HCT116 (cell line): ENCODE results near the gene DTD1. TPM values are rescaled to one million over a fixed set of nuclear protein-coding genes. Genes with fewer than 3 reads are reported as not detected.

Experiments
- ATAC-seq: fragments of 200-7000 bp; cut with Tn5 transposase; 2 replicates; pipeline ENCODE4 v1.9.1; 2020; ENCODE audit warnings: mild to moderate bottlenecking, moderate library complexity
- BruUV-seq: library from RNA; stranded (reverse); fragments of 400-500 nt; replicated peaks from 2 replicates; lab custom pipeline; 2021; lab: Mats Ljungman, UMichigan
- CTCF ChIA-PET: fragments of 300-600 bp; sonication (Branson Sonifier 250); formaldehyde crosslinking; loops from one replicate; lab custom pipeline; 2021; ENCODE audit warnings: antibody characterized with exemption; lab: Charles Lee
- POLR2A ChIA-PET: fragments of 300-600, 350-600 bp; sonication (Branson Sonifier 250); formaldehyde crosslinking; loops from one replicate; lab custom pipeline; 2021; ENCODE audit warnings: antibody characterized with exemption; lab: Charles Lee
- RAD21 ChIA-PET, 2 experiments: fragments of 300-600 bp; sonication (Branson Sonifier 250); formaldehyde crosslinking; loops; one replicate each; lab custom pipeline; 2023; ENCODE audit warnings: low total read pairs in 2 of 2; ENCODE audit not compliant: uncharacterized antibody in 2 of 2, unreplicated experiment in 2 of 2, low non-redundant PET in 1 of 2; lab: Charles Lee
- DNase-seq: peaks from one replicate; pipeline ENCODE4 v3.0.0-alpha.2; 2010; ENCODE audit warnings: low read depth, low spot score
- H2AFZ ChIP-seq: fragments of 200-600 bp; shearing (Covaris generic), sonication (generic); 2 replicates; pipeline ENCODE4 v1.6.1; 2017; ENCODE audit warnings: low read depth, mixed run types, mixed read lengths, antibody characterized with exemption, low read length; ENCODE audit not compliant: poor library complexity, severe bottlenecking
- H3K27ac ChIP-seq: 2 replicates; pipeline ENCODE4 v1.5.1; 2012; ENCODE audit warnings: low read depth, low read length
- H3K27me3 ChIP-seq: fragments of 200-600 bp; sonication (generic); 2 replicates; pipeline ENCODE4 v1.6.1; 2016; ENCODE audit warnings: mixed run types, low read length, mixed read lengths; ENCODE audit not compliant: insufficient read depth
- H3K36me3 ChIP-seq, 2 experiments: fragments of 200-500 bp in 1 of 2; fragments of 200-600 bp in 1 of 2; sonication (Bioruptor generic) in 1 of 2; sonication (generic) in 1 of 2; 2 replicates each; pipeline versions ENCODE4 v1.5.1 to v1.6.1; 2014 to 2016; ENCODE audit warnings: low read length in 2 of 2, inconsistent platforms in 1 of 2, mixed read lengths in 1 of 2, mixed run types in 1 of 2; ENCODE audit not compliant: insufficient read depth in 2 of 2, control insufficient read depth in 1 of 2
- H3K4me1 ChIP-seq, 2 experiments: fragments of 200-600 bp in 1 of 2; sonication (generic) in 1 of 2; 2 replicates each; pipeline versions ENCODE4 v1.5.1 to v1.6.1; 2012 to 2017; ENCODE audit warnings: low read length in 2 of 2, inconsistent platforms in 1 of 2, mild to moderate bottlenecking in 1 of 2, mixed read lengths in 1 of 2, mixed run types in 1 of 2, moderate library complexity in 1 of 2; ENCODE audit not compliant: insufficient read depth in 2 of 2, control insufficient read depth in 1 of 2
- H3K4me2 ChIP-seq: fragments of 200-600 bp; sonication (generic); 2 replicates; pipeline ENCODE4 v1.6.1; 2017; ENCODE audit warnings: mixed run types, low read length, mixed read lengths
- H3K4me3 ChIP-seq, 2 experiments: fragments of 200-600 bp in 1 of 2; sonication (generic) in 1 of 2; replicated peaks in 1 of 2; 2 replicates each; pipeline ENCODE4 v1.5.1; 2011 to 2016; ENCODE audit warnings: low read length in 2 of 2, control low read depth in 1 of 2, low read depth in 1 of 2, mild to moderate bottlenecking in 1 of 2, mixed read lengths in 1 of 2, mixed run types in 1 of 2
- H3K79me2 ChIP-seq: fragments of 200-600 bp; sonication (generic); 2 replicates; pipeline ENCODE4 v1.6.1; 2017; ENCODE audit warnings: mild to moderate bottlenecking, mixed run types, low read length, moderate library complexity, mixed read lengths; ENCODE audit not compliant: insufficient read depth
- H3K9ac ChIP-seq: fragments of 200-600 bp; sonication (generic); 2 replicates; pipeline ENCODE4 v1.6.1; 2016; ENCODE audit warnings: low read length, mixed read lengths
- H3K9me2 ChIP-seq: fragments of 200-600 bp; sonication (generic), shearing (Covaris generic); 2 replicates; pipeline ENCODE4 v1.6.1; 2017; ENCODE audit warnings: mixed run types, mild to moderate bottlenecking, moderate library complexity; ENCODE audit not compliant: insufficient read depth
- H3K9me3 ChIP-seq, 2 experiments: fragments of 200-500 bp in 1 of 2; fragments of 200-600 bp in 1 of 2; sonication (Bioruptor generic) in 1 of 2; sonication (generic) in 1 of 2; 2 replicates each; pipeline ENCODE4 v1.6.1; 2014 to 2017; ENCODE audit warnings: low read length in 2 of 2, mixed read lengths in 2 of 2, inconsistent platforms in 1 of 2, low read depth in 1 of 2, mild to moderate bottlenecking in 1 of 2, mixed run types in 1 of 2, moderate library complexity in 1 of 2; ENCODE audit not compliant: control insufficient read depth in 1 of 2, insufficient read depth in 1 of 2
- H4K20me1 ChIP-seq: fragments of 200-600 bp; sonication (generic), shearing (Covaris generic); 2 replicates; pipeline ENCODE4 v1.6.1; 2017; ENCODE audit warnings: mixed run types, mild to moderate bottlenecking, moderate library complexity; ENCODE audit not compliant: insufficient read depth
- CEBPB ChIP-seq: IDR thresholded peaks from 2 replicates; pipeline ENCODE4 v1.6.1; 2012; ENCODE audit warnings: low read depth
- EGR1 ChIP-seq: IDR thresholded peaks from 2 replicates; pipeline ENCODE4 v1.6.1; 2012; ENCODE audit warnings: low read depth
- EZH2phosphoT487 ChIP-seq: fragments of 200-600 bp; IDR thresholded peaks from 2 replicates; pipeline ENCODE4 v1.6.1; 2018; ENCODE audit warnings: antibody characterized with exemption, borderline replicate concordance
- FOSL1 ChIP-seq: IDR thresholded peaks from 2 replicates; pipeline ENCODE4 v1.6.1; 2012; ENCODE audit warnings: low read depth
- POLR2AphosphoS5 ChIP-seq: IDR thresholded peaks from 2 replicates; pipeline ENCODE4 v1.6.1; 2011; ENCODE audit warnings: mild to moderate bottlenecking, low read depth, low read length, moderate library complexity
- RAD21 ChIP-seq: IDR thresholded peaks from 2 replicates; pipeline ENCODE4 v1.6.1; 2012; ENCODE audit warnings: low read depth, mild to moderate bottlenecking
- SIN3A ChIP-seq: IDR thresholded peaks from 2 replicates; pipeline ENCODE4 v1.6.1; 2012; ENCODE audit warnings: low read depth
- SRF ChIP-seq: IDR thresholded peaks from 2 replicates; pipeline ENCODE4 v1.6.1; 2012; ENCODE audit warnings: low read depth
- TCF7L2 ChIP-seq: IDR thresholded peaks from 2 replicates; pipeline ENCODE4 v1.7.0; 2011; ENCODE audit warnings: borderline replicate concordance, inconsistent platforms; ENCODE audit not compliant: insufficient read depth, insufficient read length; ENCODE audit errors: extremely low read depth
- ZFX ChIP-seq: fragments of 450-650 bp; IDR thresholded peaks from 2 replicates; pipeline ENCODE4 v1.6.1; 2017
- ZNF274 ChIP-seq: fragments of 200-500 bp; sonication (Bioruptor generic); IDR thresholded peaks from 2 replicates; pipeline ENCODE4 v1.6.1; 2014; ENCODE audit warnings: mild to moderate bottlenecking, low read depth, low read length, inconsistent platforms
- intact Hi-C: fragments of 100-400 bp; cut with micrococcal nuclease; formaldehyde crosslinking; loops from 2 replicates; pipeline ENCODE4 v1.10.0; 2022
- total RNA-seq: library from RNA; stranded (reverse); gene quantifications from one replicate; pipeline ENCODE4 v1.2.1, GENCODE V29; 2021; ENCODE audit not compliant: unreplicated experiment
- TF ChIP-seq, protein P1 (sequence below): IDR thresholded peaks from 2 replicates; pipeline ENCODE4 v1.6.1; 2011; ENCODE audit warnings: mild to moderate bottlenecking, low read length, moderate library complexity; ENCODE audit not compliant: insufficient replicate concordance; ENCODE audit errors: extremely low read depth
- TF ChIP-seq, protein P2 (sequence below): IDR thresholded peaks from 2 replicates; pipeline ENCODE4 v1.6.1; 2012; ENCODE audit warnings: low read depth

DTD1 gene
- total RNA-seq, 1 experiment from 2014 or later: 54.5 TPM

DNA sequence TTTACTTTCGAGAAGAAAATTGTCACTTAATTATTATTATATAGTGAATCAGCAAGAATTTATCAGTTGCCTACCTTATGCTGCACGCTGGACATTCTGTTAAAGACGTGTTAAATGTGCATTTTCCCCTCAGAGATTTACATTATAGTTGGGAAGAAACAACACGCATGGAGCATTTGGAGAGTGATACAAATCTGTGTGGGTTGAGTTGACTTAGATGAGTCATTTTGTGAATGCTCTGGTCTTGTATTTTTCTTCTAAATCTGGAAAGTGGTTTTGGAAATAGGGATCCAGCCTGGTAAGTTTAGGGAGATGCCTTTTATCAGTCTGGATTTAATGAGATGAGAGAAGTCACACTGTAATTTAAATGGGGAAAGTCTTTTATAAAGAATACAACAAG lies 44.6 kb upstream of the DTD1 start:
- H3K4me3 ChIP-seq: no peak overlapping the region
- no peaks in the 10 kb centered on the region for H3K9me2 ChIP-seq
- H3K36me3 ChIP-seq: peaks cover 20 to 36% of the 10 kb centered on the region in 2 experiments
- no peak overlapping the region for H3K9ac ChIP-seq
- CTCF ChIA-PET: no interaction called here
- POLR2A ChIA-PET: no interaction called here
- H3K27me3 ChIP-seq: no peaks in the 10 kb centered on the region
- intact Hi-C loops: no loop called here
- H3K9me3 ChIP-seq: no peaks in the 10 kb centered on the region
- H4K20me1 ChIP-seq: no peaks in the 10 kb centered on the region
- no peaks in the 10 kb centered on the region for H3K79me2 ChIP-seq
- peaks cover 0 to 14% of the 10 kb centered on the region in 2 experiments; a peak in 2 of 4 replicates for H3K4me1 ChIP-seq
- RAD21 ChIA-PET: no interaction called here
- TF ChIP-seq SIN3A (no peak), EGR1 (no peak), ZNF274 (no peak), POLR2AphosphoS5 (no peak), SRF (no peak), ZFX (no peak), TCF7L2 (no peak), CEBPB (no peak), RAD21 (no peak), FOSL1 (no peak), EZH2phosphoT487 (no peak)
- H3K4me2 ChIP-seq: no peak overlapping the region
- H2AFZ ChIP-seq: no peak overlapping the region
- ATAC-seq: no peak
- no peak overlapping the region for H3K27ac ChIP-seq
- BruUV-seq: no TSS peak
- DNase-seq: no peak

DNA sequence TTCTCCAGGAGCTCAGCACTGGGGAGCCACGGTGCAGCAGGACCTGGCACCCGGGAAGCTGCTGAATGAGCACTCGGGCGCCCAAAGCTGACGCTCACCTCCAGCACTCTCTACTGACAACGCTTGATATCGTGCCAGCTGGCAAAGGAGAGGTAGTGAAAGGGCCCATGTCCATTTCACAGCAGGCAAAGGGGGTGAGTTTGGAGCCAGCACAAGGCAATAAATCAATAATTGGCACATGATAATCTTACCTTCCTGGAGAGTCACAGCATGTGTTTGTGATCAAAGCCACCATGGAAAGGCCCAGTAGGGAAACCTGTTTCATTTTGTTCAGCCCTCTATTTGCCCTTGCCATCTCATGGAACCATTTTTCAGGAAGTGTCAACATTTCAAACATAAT lies 43.9 kb upstream of the DTD1 start:
- ChIA-PET CTCF (no interaction called here), RAD21 (no interaction called here), POLR2A (no interaction called here)
- Histone ChIP-seq H3K4me1 (peaks cover 0 to 14% of the 10 kb centered on the region in 2 experiments; a peak in 2 of 4 replicates), H3K4me3 (no peak overlapping the region), H3K9me3 (no peaks in the 10 kb centered on the region), H3K36me3 (peaks cover 27 to 33% of the 10 kb centered on the region in 2 experiments), H3K9me2 (no peaks in the 10 kb centered on the region), H3K27me3 (no peaks in the 10 kb centered on the region), H2AFZ (no peak overlapping the region), H3K27ac (peak overlapping the region; percentile 39), H3K79me2 (no peaks in the 10 kb centered on the region), H3K9ac (no peak overlapping the region), H4K20me1 (no peaks in the 10 kb centered on the region), H3K4me2 (no peak overlapping the region)
- ATAC-seq (peak; percentile 40; the same call in 1 of the 2 replicates), DNase-seq (no peak)
- intact Hi-C loops: no loop called here
- no TSS peak for BruUV-seq
- TF ChIP-seq, protein P1, sequence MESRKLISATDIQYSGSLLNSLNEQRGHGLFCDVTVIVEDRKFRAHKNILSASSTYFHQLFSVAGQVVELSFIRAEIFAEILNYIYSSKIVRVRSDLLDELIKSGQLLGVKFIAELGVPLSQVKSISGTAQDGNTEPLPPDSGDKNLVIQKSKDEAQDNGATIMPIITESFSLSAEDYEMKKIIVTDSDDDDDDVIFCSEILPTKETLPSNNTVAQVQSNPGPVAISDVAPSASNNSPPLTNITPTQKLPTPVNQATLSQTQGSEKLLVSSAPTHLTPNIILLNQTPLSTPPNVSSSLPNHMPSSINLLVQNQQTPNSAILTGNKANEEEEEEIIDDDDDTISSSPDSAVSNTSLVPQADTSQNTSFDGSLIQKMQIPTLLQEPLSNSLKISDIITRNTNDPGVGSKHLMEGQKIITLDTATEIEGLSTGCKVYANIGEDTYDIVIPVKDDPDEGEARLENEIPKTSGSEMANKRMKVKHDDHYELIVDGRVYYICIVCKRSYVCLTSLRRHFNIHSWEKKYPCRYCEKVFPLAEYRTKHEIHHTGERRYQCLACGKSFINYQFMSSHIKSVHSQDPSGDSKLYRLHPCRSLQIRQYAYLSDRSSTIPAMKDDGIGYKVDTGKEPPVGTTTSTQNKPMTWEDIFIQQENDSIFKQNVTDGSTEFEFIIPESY: no peak
- TF ChIP-seq RAD21 (no peak), CEBPB (no peak), FOSL1 (no peak), SRF (no peak), TCF7L2 (peak; percentile 29)
- TF ChIP-seq, protein P2, sequence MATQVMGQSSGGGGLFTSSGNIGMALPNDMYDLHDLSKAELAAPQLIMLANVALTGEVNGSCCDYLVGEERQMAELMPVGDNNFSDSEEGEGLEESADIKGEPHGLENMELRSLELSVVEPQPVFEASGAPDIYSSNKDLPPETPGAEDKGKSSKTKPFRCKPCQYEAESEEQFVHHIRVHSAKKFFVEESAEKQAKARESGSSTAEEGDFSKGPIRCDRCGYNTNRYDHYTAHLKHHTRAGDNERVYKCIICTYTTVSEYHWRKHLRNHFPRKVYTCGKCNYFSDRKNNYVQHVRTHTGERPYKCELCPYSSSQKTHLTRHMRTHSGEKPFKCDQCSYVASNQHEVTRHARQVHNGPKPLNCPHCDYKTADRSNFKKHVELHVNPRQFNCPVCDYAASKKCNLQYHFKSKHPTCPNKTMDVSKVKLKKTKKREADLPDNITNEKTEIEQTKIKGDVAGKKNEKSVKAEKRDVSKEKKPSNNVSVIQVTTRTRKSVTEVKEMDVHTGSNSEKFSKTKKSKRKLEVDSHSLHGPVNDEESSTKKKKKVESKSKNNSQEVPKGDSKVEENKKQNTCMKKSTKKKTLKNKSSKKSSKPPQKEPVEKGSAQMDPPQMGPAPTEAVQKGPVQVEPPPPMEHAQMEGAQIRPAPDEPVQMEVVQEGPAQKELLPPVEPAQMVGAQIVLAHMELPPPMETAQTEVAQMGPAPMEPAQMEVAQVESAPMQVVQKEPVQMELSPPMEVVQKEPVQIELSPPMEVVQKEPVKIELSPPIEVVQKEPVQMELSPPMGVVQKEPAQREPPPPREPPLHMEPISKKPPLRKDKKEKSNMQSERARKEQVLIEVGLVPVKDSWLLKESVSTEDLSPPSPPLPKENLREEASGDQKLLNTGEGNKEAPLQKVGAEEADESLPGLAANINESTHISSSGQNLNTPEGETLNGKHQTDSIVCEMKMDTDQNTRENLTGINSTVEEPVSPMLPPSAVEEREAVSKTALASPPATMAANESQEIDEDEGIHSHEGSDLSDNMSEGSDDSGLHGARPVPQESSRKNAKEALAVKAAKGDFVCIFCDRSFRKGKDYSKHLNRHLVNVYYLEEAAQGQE: no peak
